ENCODE data around the gene ANGPTL2. TPM values are rescaled to one million over a fixed set of nuclear protein-coding genes. Genes with fewer than 3 reads are reported as not detected.

ANGPTL2 gene
- total RNA-seq, 1 experiment from 2014 or later = 5.1 TPM

- H3K23ac ChIP-seq (ENCODE audit: insufficient read length, low read depth, low read length) = no peak overlapping the region
- peaks cover 8 to 12% of the 10 kb centered on the region in 2 experiments for H3K9me3 Mint-ChIP-seq
- H2BK5ac ChIP-seq (ENCODE audit: insufficient read length, low read length) = no peak overlapping the region
- peaks cover 44 to 46% of the 10 kb centered on the region in 2 experiments for H3K4me1 Mint-ChIP-seq
- no peak overlapping the region for H2BK15ac ChIP-seq (ENCODE audit: low read depth, low read length)
- H3K79me1 ChIP-seq (ENCODE audit: insufficient read depth, low read depth, low read length, poor library complexity, severe bottlenecking) = no peaks in the 10 kb centered on the region
- no peak overlapping the region for H3K14ac ChIP-seq (ENCODE audit: insufficient read depth, low read length)
- H2AFZ ChIP-seq (ENCODE audit: low read length) = no peak overlapping the region
- H3K79me2 ChIP-seq (ENCODE audit: insufficient read depth, low read length) = no peaks in the 10 kb centered on the region
- no peak for DNase-seq
- no peak overlapping the region for H3K9ac ChIP-seq (ENCODE audit: extremely low read depth, insufficient read length, low read length)
- H3K23me2 ChIP-seq (ENCODE audit: insufficient read length, low read depth, low read length, poor library complexity, severe bottlenecking) = no peaks in the 10 kb centered on the region
- H3K27me3 ChIP-seq (ENCODE audit: insufficient read depth, low read length) = no peaks in the 10 kb centered on the region
- WGBS (ENCODE audit: extremely low coverage, insufficient read length, low lambda C conversion rate) = no CpG with 5 or more reads among the region's 2 CpGs
- H3K36me3 Mint-ChIP-seq (ENCODE audit: insufficient read depth in 1 of 3, low read depth in 3 of 3) = peaks cover 8 to 23% (median 17%) of the 10 kb centered on the region in 3 experiments
- H2BK120ac ChIP-seq (ENCODE audit: low read depth, low read length, poor library complexity, severe bottlenecking) = no peak overlapping the region
- TF ChIP-seq CTCF (conservative IDR thresholded peaks at IDR 0.05) = no peak
- H4K5ac ChIP-seq (ENCODE audit: insufficient read length, low read depth, low read length) = no peak overlapping the region
- H4K8ac ChIP-seq (replicated peaks; ENCODE audit: insufficient read length, low read depth, low read length) = no peak overlapping the region
- H3K27ac ChIP-seq (ENCODE audit: insufficient read length, low read depth, low read length) = peak overlapping the region; percentile 27
- H3K4me2 ChIP-seq (ENCODE audit: insufficient read depth, insufficient read length, low read length) = no peak overlapping the region
- H2AK5ac ChIP-seq (ENCODE audit: insufficient read length, low read length) = no peak overlapping the region
- H3K27ac Mint-ChIP-seq = peak overlapping the region; percentile 20 to 93 (median 52); a peak in 4 of 7 replicates
- H3K27me3 Mint-ChIP-seq (ENCODE audit: low read depth) = peaks cover 3% of the 10 kb centered on the region; the same call in 1 of the 2 replicates
- no peak overlapping the region for H3K4me3 Mint-ChIP-seq
- H3K9me3 ChIP-seq (ENCODE audit: control insufficient read depth, low read depth, low read length) = no peaks in the 10 kb centered on the region
- no peak overlapping the region for H3K18ac ChIP-seq (ENCODE audit: insufficient read length, low read depth, low read length)
- no peak overlapping the region for H2BK12ac ChIP-seq (ENCODE audit: insufficient read length, low read depth, low read length)
- no peak overlapping the region for H2BK20ac ChIP-seq (ENCODE audit: low read depth, low read length, poor library complexity, severe bottlenecking)
- H3T11ph ChIP-seq (ENCODE audit: low read length) = no peak overlapping the region
- no peak overlapping the region for H3K4ac ChIP-seq (ENCODE audit: low read depth, low read length)
- H3K4me1 ChIP-seq (ENCODE audit: insufficient read depth, low read length) = peaks cover 19% of the 10 kb centered on the region
- no peak overlapping the region for H4K91ac ChIP-seq (ENCODE audit: insufficient read length, low read depth, low read length)
- no peak overlapping the region for H3K56ac ChIP-seq (ENCODE audit: insufficient read length, low read depth, low read length)
- H4K20me1 ChIP-seq (ENCODE audit: control insufficient read depth, insufficient read depth, insufficient read length) = no peaks in the 10 kb centered on the region
Measured at GRCh38 chr9:127075624-127076372, 46.6 kb downstream of the ANGPTL2 start.
